Gastroesophageal sphincter (tissue), 3 donors: ENCODE data around the gene ARID2.

ENCODE experiments used
- CTCF ChIP-seq, 4 experiments: fragments of 200-600 bp in 2 of 4; fragments of 450-650 bp in 2 of 4; sonication (generic) in 1 of 4; IDR thresholded peaks; one replicate each; pipeline ENCODE4 v1.5.1; 2017 to 2019; ENCODE audit warnings: antibody characterized with exemption in 4 of 4, mild to moderate bottlenecking in 2 of 4, moderate library complexity in 2 of 4
- EP300 ChIP-seq: sonication (generic); formaldehyde crosslinking; IDR thresholded peaks from one replicate; pipeline ENCODE4 v1.6.1; 2017; ENCODE audit warnings: antibody characterized with exemption, mild to moderate bottlenecking
- POLR2A ChIP-seq, 2 donors: fragments of 450-650 bp; IDR thresholded peaks; one replicate each; pipeline ENCODE4 v1.6.1; 2017; ENCODE audit warnings: antibody characterized with exemption in 2 of 2, mild to moderate bottlenecking in 2 of 2, moderate library complexity in 1 of 2
- POLR2AphosphoS5 ChIP-seq: sonication (generic); formaldehyde crosslinking; IDR thresholded peaks from one replicate; pipeline ENCODE4 v1.6.1; 2017; ENCODE audit warnings: antibody characterized with exemption

GRCh38 chr12:45742590-45742989, 13.1 kb downstream of the ARID2 start:
- TF ChIP-seq CTCF (IDR thresholded peaks at IDR 0.05) (no peak), POLR2A (IDR thresholded peaks at IDR 0.05) (no peak), EP300 (no peak), POLR2AphosphoS5 (no peak)
